ENCODE data around the gene MIEF1.

GRCh38 chr22:39535831-39536449, 33.9 kb downstream of the MIEF1 start:
- TF ChIP-seq ZNF8 (CRISPR knock-in tag; IDR thresholded peaks at IDR 0.05) (no peak), ZC3H10 (CRISPR knock-in tag; IDR thresholded peaks at IDR 0.05) (no peak), BACH2 (CRISPR knock-in tag; IDR thresholded peaks at IDR 0.05; ENCODE audit: borderline replicate concordance) (no peak), PPARA (CRISPR knock-in tag; IDR thresholded peaks at IDR 0.05; ENCODE audit: borderline replicate concordance) (no peak)

All from SK-N-SH treated with all-trans-retinoic acid at 6 μM for 48 hours (cell line).